ENCODE measurements around the gene ITPR3. TPM values are rescaled to one million over a fixed set of nuclear protein-coding genes. Genes with fewer than 3 reads are reported as not detected.

The ITPR3 gene
- total and polyA plus RNA-seq, 10 donors: 9.9 to 95.6 (median 62.1) TPM

GRCh38 chr6:33731035-33731434, 109.9 kb downstream of the ITPR3 start:
- Histone ChIP-seq H3K4me1 (peaks cover 0 to 17% (median 6%) of the 10 kb centered on the region in 6 donors), H3K27ac (no peak overlapping the region), H3K4me3 (no peak overlapping the region), H3K27me3 (replicated peaks in 1 of 7) (no peaks in the 10 kb centered on the region), H3K9me3 (no peaks in the 10 kb centered on the region), H3K36me3 (peaks cover 0 to 31% (median 0%) of the 10 kb centered on the region in 6 donors)
- DNase-seq: no peak
- 78 to 86% (median 81%) methylated on average over 6 to 7 of the region's 7 CpGs for WGBS, 5 donors
- TF ChIP-seq CTCF (IDR thresholded peaks at IDR 0.05 in 8 of 11, conservative IDR thresholded peaks at IDR 0.05 in 3 of 11): no peak
- TF ChIP-seq POLR2AphosphoS5 (IDR thresholded peaks at IDR 0.05): no peak
- intact Hi-C loops (cut with DNase I; ENCODE audit: low total_unique reads): no loop called here

GRCh38 chr6:33731751-33732282, 110.7 kb downstream of the ITPR3 start:
- peaks cover 0 to 31% (median 0%) of the 10 kb centered on the region in 6 donors for H3K36me3 ChIP-seq

GRCh38 chr6:33732385-33732784, 111.3 kb downstream of the ITPR3 start:
- 84 to 93% (median 90%) methylated on average over 3 to 6 of the region's 6 CpGs for WGBS, 5 donors
- Histone ChIP-seq H3K4me3 (no peak overlapping the region), H3K27ac (no peak overlapping the region), H3K36me3 (peaks cover 0 to 31% (median 0%) of the 10 kb centered on the region in 6 donors), H3K4me1 (peaks cover 0 to 14% (median 5%) of the 10 kb centered on the region in 6 donors), H3K9me3 (no peaks in the 10 kb centered on the region), H3K27me3 (replicated peaks in 1 of 7) (no peaks in the 10 kb centered on the region)
- intact Hi-C loops (cut with DNase I; ENCODE audit: low total_unique reads): no loop called here
- DNase-seq: no peak
- no peak for TF ChIP-seq POLR2A (IDR thresholded peaks at IDR 0.05)

More at GRCh38 chr6:33731751-33732282, 110.7 kb downstream of the ITPR3 start:
- WGBS, 5 donors: 81 to 92% (median 87%) methylated on average over 6 to 9 of the region's 9 CpGs
- peaks cover 0 to 17% (median 6%) of the 10 kb centered on the region in 6 donors for H3K4me1 ChIP-seq
- no peak overlapping the region for H3K4me3 ChIP-seq
- no peak overlapping the region for H3K27ac ChIP-seq
- no peaks in the 10 kb centered on the region for H3K9me3 ChIP-seq
- H3K27me3 ChIP-seq (replicated peaks in 1 of 7): no peaks in the 10 kb centered on the region
- DNase-seq: no peak
- no peak for TF ChIP-seq POLR2A (IDR thresholded peaks at IDR 0.05)
- no peak for TF ChIP-seq POLR2AphosphoS5 (IDR thresholded peaks at IDR 0.05)
- TF ChIP-seq CTCF (IDR thresholded peaks at IDR 0.05 in 8 of 11, conservative IDR thresholded peaks at IDR 0.05 in 3 of 11): no peak
- intact Hi-C loops (cut with DNase I; ENCODE audit: low total_unique reads): no loop called here

DNA sequence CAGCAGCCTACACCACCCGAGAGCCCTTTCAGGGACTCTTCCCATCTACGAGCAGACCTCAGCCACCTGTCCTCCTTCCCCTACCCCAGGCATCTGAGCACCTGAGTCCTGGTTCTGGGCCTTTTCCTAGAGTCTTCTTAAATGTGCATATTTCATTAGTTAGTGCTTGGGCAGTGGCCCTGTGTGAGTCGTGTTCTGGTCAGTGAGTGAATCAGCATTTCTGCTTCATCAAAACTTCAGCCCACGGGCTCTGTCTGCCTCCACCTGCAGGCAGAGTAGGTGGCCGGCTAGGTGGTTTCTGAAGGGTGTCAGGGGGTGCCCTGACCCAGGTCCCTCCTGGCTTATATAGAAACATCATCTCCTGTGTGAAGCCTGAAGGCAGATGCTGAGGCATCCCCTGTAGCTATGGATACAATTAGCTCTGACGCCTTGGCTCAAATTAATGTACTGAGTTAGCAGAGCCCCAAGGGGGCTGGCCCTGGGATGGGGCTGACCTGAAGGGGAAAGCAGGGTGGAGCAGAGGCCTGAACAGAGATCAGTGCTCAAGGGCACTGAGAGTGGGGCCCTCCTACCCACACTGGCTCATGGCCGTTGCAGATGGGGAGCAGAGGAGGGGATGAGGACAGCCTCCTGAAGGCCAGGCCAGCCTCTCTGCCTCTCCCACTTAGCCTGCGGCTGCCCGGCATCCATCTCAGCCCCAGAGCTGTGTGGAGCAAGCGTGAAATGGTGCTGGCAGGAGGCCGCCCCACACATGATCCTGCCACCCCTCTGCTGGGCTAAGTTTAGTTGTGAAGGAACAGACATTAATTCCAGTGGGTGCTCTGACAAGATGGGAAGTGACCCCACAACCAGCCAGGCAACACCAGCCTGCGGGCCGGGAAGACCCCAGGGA, 111.9 kb downstream of the ITPR3 start:
- H3K9me3 ChIP-seq: no peaks in the 10 kb centered on the region
- H3K4me1 ChIP-seq: peaks cover 0 to 7% (median under 1%) of the 10 kb centered on the region in 6 donors
- intact Hi-C loops (cut with DNase I; ENCODE audit: low total_unique reads): no loop called here
- peaks cover 0 to 27% (median 0%) of the 10 kb centered on the region in 6 donors for H3K36me3 ChIP-seq
- H3K27me3 ChIP-seq (replicated peaks in 1 of 7): no peaks in the 10 kb centered on the region
- no peak for DNase-seq
- no peak overlapping the region for H3K4me3 ChIP-seq
- 81 to 91% (median 85%) methylated on average over 11 to 13 of the region's 13 CpGs for WGBS, 5 donors
- no peak overlapping the region for H3K27ac ChIP-seq
- no peak for TF ChIP-seq CTCF (IDR thresholded peaks at IDR 0.05 in 8 of 11, conservative IDR thresholded peaks at IDR 0.05 in 3 of 11)
- no peak for TF ChIP-seq POLR2A (IDR thresholded peaks at IDR 0.05)
- no peak for TF ChIP-seq POLR2AphosphoS5 (IDR thresholded peaks at IDR 0.05)

Measured in spleen (tissue), 11 donors.